Stimulated activated CD8-positive, alpha-beta memory T cell treated with anti-CD3 and anti-CD28 coated beads, Interleukin-15, amount 100 ng/mL, for 48 hours (primary cell): Measurements from ENCODE around the gene POU2F3.

Source experiments
- DNase-seq, 2 donors: peaks; one replicate each; pipeline ENCODE4 v3.0.0-alpha.2; 2020; ENCODE audit warnings: low read depth in 2 of 2

Gene POU2F3

DNA sequence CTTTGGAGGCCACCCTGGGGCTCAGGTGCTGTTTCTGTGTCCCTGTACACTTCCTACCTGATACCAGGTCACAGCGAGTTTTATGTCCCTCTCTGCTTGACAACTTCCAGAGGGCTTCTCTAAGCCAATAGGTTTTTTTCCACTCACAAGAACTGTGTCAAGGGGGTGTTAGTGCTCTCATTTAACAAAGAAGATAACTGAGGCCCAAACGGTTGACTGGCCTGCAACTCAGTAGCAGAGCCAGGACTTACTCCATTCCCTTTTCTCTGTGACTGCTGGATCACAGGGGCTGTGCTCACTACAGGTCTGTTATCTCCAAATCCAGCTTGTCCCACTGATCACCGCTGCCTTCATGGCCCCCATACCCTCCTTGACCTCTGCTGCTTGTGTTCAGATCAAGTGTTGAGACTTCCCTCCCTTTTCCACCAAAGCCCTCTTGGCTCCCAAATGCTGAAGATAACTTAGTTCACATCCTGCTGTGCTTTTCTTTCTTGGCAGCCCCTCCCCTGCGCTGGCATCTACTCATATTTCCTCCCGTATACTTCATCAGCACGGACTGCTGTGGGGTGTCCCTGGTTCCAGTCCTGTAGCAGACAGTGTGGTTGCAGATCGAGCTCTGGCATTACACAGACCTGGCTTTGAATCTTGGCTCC, 41.3 kb downstream of the POU2F3 start:
- DNase-seq, result no peak

DNA sequence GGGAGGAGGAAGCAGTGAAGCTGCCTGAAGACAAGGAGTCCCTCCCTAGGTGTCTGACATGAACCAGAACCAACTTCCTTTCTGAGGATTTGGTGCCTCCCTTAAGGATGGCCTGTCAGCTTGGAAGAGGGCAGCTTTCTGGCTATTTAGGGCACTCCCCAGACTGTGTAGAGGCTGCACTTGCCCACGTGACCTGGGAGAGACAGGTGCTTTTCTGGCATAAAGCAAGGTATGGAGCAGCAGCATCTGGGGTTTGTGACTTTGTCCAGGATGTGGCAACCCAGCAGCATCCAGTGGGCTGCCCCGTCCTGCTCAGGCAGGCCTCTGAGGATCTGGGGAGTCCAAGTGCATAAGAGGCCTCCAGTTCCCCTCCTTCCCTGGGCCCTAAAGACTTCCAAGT, 43.2 kb downstream of the POU2F3 start:
- no peak for DNase-seq

DNA sequence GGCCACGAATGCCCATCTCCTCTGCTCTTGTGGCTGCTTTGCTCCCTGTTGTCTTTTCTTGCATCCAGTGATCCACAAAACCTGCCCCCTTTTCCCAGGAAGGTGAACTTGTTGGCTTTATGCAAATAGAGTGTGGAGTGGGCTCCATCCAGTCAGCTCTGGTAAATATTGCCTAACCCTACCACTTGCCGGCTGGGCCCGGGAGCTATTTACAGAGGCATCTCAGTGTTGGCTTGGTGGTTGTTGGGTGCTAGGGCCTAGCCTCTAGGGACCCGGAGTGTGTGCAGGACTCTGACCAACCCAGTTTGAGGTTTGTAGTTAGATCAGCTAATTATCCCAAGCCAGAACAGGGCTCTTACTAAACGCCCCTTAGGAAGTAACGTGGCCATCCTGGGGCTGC, 44.3 kb downstream of the POU2F3 start:
- DNase-seq, result no peak

DNA sequence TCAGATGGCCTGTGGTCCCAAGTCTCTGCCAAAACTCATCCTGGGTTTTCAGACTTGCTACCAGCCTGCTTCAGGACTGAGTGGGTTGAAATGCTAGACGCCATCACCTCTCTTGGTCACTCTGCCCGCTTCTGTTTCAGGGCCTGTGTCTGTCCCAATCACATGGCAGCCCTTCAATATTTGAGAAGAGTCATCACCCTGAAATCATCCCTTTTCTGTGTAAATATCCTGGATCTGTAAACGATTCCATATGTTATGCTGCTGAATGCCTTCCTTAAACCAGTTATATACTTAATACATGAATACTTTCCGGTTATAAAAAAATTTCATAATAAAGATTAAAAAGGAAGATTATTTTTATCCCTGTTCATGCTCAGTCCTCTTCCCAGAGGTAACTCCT, 45.3 kb downstream of the POU2F3 start:
- no peak for DNase-seq

DNA sequence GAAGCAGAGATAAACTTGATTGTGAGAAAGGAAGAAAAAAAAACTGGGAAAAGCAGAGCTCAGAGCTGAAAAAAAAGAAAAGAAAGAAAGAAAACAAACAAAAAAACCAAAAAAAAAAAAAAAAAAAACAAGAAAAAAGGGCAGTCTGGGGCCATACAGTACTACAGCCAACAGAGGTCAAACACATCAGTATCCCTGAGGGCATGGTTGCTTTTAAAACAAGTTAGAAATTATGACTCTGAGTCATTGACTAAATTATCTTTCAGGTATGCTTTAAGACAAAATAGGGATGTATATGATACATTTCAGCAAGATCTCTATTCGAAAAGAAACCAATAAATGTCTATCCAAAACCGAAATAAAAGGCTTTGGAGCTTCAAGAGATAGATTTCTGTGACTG, 48.1 kb downstream of the POU2F3 start:
- no peak for DNase-seq

DNA sequence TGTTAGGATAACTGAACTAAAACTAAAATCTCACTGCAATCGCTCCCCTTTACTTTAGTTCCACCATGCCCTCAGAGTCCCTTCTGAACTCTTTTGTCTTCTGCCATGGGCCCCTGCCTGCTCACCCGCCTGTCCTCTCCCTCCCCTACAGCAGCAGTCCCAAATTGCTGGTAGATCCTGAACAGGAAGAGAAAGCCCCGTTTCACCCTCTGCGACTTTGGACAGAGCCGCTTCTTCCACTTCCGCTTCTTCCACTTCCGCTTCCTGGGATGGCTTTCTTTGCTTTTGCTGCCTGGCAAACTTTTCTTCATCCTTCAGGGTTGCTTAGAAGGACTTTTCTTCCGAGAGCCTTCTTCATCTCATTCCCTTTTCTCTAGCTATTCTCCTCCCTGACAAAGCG, 49.5 kb downstream of the POU2F3 start:
- DNase-seq, result no peak

DNA sequence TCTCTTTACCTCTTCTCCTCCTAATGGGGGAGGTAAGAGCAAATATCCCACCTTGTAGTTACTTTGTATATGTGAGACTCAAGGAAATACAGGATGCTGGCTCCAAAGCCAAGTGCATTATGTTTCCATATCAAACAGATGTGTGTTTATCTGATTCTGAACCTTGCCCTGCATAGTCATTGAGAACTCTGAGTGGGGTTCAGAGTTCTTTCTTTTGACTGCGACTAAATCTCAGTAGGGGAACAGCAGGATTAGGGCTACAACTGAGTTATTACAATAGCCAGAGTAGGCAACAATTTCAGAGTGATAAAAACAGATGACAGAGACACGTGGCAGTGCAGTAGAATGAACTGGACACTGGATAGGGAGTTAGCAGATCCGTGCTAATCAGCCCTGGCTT, 51.0 kb downstream of the POU2F3 start:
- no peak for DNase-seq

DNA sequence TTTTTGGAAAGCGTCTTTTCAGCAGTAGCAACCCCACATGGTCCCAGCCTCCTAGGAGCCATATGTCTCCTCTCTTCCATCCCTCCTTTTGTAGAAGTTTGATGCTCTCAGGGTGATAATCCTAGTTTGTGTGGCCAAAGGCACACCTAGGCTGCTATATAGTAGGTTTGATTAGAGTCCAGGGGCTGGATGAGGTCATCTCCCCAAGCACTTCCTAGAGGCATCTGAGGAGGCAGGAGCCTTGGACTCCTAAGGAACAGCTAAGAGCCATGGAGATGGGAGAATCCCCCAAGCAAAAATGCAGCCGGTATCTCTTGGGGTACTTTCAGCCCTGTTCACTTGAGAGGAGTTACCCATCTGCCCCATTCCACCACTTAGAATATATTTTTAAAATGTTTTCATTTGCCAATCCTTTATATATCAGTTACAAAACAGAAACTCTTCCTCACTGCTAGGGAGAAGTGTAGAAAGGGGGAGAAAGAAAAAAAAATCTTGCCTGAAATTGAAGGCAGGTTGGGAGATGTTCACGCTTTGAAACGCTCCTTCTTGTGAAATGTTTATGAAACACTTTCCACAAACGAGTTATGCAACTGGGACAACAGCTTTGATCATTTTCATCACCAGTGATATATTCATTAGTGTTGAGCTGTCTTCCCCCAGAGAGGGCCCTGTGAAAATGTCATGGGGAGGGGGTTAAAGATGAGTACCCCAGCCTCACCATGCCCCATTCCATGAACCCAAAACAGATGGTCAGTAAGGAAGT, 53.3 kb downstream of the POU2F3 start:
- no peak for DNase-seq

DNA sequence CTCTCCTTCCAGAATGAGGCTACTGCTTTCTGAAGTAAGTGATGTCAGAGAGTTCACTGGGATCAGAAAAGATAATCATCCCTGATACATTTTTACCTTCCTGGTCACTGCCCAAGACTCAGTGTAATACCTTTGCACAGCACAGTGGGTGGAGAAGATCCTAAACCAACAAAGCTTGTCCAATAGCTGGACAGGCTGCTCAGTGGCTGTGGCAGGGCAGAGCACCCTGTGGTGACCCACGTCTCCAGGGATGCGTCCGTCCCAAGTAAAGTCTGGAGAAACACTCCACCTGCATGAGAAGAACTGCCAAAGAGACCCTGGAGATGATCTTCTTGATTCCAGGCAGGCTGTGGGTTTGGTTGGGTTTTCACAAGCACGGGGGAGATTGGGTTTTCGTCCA, 54.2 kb downstream of the POU2F3 start:
- no peak for DNase-seq

DNA sequence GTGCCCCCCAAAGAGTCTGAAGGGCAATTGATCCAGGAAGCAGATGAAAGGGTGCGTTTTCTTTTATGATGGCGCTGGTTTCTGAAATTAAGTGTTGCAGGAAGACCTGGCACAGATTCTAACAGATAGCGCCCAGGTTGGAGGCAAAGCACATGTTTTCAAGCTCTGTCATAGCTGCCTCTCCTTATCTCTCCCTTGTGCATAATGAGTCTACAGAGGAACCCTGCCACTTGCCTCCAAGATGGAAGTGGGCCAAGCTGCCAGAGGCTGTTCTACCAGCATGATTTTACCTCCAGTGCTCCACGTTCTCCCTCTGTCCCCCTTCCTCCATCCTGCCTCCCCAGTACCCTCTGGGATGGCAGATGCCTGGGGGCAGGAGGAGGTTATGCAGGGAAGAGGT, 55.2 kb downstream of the POU2F3 start:
- no peak for DNase-seq

DNA sequence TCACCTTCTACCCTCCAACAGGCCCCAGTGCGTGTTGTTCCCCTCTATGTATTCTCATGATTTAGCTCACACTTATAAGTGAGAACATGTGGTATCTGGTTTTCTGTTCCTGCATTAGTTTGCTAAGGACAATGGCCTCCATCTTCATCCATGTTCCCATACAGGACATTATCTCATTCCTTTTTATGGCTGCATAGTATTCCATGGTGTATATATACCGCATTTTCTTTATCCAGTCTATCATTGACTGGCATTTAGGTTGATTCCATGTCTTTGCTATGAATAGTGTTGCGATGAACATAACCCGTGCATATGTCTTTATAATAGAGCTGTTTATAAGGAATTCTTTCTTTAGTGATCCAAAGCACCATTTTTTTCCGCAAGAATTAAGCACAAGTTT, 56.6 kb downstream of the POU2F3 start:
- no peak for DNase-seq

DNA sequence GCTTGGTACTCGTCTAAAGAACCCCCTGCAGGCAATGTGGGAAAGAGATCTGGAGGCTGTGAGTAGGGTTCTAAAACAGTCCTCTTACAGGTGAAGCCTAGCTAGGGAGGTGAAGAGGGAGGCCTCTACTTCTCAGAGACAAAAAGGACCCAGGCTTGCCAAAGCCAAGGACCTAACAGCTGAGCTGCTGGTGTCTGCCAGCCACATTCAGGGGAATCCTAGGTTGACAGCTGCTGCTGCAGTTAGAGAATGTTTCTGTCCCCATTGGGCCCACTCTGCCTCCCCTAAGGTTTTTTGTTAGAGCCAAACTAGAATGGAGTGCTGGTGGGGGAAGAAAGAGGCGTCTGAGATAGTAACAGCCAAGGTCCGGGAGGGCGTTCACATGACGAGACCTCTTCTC, 58.5 kb downstream of the POU2F3 start:
- no peak for DNase-seq

DNA sequence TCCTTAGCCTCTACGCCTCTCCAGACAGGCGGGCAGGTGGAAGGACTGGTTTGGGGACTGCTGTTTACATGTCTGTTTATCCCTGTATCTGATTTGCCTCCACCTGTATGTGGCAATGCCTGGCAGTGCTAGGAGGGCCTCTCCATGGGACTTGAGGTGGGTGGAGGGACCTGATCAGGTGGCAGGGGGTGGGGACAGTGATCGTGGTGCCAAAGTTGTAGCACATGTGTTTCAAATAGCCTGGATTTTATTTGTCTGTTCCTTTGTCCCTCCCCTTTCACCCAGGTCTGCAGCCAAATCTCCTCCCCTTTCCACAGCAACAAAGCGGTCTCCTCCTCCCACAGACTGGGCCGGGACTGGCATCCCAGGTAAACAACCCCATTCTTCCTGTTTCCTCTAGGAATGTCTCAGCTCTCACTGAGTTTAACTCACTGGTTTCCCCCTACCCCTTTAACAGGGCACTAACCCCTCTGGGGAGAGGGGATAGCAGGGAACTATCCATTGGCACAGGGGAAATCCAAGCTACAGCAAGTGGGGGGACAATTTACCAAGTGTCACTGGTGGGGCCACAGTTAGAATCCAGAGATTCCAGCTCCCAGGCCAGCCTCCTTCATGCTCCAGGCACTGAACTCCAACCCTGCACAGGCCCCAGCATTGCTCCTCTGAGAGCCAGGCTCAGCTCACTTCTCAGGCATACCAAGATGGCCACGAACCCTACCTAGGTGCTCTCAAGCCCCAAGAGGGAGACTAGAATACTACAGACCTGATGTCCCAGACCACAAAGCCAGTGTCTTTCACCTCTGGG, 62.3 kb downstream of the POU2F3 start:
- DNase-seq, result no peak

DNA sequence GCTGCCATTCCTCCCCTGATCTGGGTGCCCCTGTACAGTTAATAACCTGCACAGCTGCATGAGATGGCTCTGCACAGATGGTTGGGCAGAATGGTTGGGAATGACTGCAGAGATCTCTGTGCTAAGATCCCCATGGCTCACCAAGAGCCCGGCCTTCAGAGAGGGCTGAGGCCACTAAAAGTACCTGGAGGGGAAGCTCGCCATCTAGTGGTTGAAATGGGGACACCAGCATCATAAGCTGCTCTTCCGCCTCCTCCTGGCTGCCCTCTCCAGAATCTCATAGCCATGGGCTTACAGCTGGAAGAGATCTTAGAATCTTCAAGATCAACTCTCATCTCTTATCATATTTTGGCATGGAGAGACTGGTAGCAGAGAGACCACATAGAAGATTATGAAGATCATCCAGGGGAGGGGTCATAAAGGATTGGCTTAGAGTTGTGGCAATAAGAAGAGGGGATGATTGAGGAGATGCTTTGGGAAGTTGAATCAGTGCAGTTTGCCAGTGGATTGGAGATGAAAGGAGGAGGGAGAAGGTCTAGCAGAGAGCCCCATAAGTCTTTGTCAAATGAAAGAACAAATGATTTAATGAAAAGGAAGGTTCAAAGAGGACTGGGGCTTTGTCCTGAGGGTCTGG, 63.2 kb downstream of the POU2F3 start:
- DNase-seq, result peak in 1 of 2 donors; percentile 29

DNA sequence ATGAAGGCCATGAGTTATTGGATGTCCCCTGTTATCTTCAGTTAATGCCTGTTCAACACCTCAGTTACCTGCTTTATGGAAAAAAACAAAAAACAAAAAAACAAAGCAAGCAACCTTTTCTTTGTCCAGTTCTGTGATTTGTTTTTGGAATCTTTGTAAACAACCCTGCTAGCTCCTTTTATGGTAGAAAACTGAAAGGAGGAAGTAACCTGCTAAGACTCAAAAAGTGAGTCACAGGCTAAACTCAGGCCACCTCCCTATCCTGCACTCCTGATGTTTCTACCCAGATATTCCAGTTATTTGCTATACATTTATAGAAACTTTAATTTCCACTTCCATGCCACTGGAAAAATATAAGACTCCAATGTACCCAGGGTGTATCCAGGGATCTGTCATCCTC, 64.6 kb downstream of the POU2F3 start:
- DNase-seq, result no peak

DNA sequence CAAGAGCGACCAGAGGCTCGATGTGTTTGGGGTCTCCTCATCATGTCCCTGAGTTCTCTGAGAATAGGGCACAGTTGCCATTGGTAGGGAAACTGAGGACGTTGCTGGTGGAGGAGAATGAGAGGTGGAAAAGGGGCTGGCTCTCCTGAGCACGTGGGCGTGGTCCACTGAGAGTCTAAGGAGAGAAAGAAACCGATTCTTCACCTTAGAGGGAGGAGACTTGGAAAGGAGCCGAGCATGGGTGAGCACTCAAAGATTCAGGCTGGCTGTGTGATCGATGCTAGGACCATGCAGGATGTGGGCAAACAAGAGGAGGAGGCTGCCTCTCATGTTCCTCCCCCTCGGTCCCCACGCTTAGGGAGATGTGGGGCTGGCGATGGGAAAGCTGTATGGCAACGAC, 65.3 kb downstream of the POU2F3 start:
- DNase-seq, result no peak

DNA sequence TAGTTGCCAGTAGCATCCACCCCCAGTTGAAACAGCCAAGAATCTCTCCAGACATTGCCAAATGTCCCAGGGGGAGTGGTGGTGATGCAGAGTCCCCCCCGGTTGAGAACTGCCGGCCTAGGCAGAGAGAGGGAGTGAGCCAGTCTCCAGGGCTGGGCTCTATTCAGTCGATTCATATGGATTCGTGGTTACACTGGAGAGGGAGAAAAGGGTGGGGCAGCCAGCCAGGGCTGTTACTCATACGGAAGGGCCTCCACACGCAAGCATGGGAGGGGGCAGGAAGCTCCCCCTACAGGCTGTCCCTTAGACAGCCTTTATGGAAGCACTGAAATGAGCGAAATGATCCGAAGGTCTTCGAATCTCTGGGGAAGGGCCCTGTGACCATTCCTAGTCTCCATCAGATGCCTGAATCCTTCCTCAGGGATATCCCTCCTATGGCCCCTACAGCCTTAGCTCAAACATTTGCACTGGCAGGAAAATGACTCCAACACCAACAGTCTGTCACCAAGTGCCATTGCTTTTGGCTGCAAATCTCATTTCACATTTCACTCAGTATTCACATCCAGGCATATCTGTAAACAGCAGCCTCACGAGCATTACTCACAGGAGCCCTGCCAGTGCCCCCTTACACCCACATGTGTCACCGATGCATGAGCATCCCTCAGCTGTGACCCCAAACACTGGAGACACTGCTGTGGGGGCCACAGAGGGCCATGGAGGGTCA, 66.7 kb downstream of the POU2F3 start:
- no peak for DNase-seq

DNA sequence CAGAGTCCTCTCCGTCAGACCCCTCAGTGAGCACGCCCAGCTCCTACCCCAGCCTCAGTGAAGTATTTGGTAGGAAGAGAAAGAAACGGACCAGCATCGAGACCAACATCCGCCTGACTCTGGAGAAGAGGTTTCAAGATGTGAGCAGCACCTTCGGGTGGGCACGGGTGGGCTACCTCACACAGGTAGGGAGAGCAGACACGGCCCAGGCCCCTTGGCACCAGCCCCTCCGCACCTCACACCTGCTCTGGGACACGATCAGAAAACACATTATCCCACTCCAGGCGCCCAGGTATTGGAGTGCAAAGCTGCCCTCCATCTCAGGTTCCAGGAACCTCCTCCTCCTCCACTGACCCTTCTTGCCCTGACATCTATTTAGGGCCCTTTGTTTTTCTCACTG, 67.5 kb downstream of the POU2F3 start:
- DNase-seq, result no peak

DNA sequence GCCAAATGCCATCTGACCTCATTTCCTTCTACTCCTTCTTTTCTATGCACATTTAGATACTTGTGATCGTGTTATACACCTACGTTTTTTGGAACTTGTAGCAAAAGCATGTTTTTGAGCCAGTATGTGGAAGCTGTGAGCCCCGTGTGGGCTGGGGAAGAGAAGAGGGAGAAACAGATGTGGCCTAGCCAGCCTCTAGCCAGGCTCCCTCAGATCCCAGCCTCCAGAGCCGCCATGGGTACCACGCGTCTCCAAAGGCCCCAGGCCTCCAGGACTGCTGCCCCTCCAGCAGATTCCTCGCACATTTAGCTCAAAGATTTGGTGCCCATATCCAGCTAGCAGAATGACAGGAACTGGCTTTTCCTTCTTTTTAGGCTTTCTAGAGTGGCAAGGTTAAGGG, 68.1 kb downstream of the POU2F3 start:
- no peak for DNase-seq

DNA sequence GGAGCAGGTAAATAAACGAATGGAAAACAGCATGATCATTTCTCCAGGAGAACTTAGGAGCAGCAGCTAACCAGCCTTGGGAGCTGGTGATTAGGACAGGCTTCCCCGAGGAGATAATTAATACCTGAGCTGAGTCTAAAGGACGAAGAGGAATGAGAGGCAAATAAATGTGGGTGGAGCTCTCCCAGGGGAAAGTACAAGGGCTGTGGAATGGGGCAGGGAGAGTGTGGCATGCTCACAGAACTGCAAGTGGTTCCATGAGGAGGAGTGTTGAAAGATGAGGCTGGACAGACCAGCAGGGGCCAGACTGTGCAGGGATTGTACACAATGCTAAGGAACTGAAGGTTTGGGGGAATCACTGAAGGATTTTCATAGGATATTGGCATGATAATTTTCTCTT, 70.9 kb downstream of the POU2F3 start:
- no peak for DNase-seq

DNA sequence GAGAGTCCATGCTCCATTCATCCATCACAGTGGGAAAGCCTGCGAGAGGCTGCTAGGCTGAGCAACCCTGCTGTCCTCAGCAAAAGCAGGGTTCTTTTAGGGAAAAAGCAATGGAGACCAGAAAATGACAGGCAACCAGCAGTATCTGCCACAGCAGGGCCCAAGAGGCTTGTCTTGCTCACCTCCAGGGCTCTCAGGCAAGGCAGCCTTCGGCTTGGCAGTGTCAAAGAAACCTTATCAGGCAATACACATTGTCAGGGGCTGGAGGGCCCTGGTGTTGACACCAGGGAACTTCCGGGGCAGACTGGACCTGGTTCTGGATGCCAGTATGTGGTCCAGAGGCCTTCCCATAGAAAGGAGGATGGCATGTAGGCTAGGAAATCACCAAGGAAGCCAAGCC, 74.9 kb downstream of the POU2F3 start:
- no peak for DNase-seq
